ENCODE results near the gene TECPR2.

- no peak for TF ChIP-seq EZH2 (IDR thresholded peaks at IDR 0.05; ENCODE audit: borderline replicate concordance)
- TF ChIP-seq, protein P1, sequence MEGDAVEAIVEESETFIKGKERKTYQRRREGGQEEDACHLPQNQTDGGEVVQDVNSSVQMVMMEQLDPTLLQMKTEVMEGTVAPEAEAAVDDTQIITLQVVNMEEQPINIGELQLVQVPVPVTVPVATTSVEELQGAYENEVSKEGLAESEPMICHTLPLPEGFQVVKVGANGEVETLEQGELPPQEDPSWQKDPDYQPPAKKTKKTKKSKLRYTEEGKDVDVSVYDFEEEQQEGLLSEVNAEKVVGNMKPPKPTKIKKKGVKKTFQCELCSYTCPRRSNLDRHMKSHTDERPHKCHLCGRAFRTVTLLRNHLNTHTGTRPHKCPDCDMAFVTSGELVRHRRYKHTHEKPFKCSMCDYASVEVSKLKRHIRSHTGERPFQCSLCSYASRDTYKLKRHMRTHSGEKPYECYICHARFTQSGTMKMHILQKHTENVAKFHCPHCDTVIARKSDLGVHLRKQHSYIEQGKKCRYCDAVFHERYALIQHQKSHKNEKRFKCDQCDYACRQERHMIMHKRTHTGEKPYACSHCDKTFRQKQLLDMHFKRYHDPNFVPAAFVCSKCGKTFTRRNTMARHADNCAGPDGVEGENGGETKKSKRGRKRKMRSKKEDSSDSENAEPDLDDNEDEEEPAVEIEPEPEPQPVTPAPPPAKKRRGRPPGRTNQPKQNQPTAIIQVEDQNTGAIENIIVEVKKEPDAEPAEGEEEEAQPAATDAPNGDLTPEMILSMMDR (IDR thresholded peaks at IDR 0.05; ENCODE audit: poor library complexity) = no peak
Measured at GRCh38 chr14:102316338-102316742, 46.4 kb upstream of the TECPR2 start.
